NCI-H2227 treated with DMSO at 0.1 percent for 48 hours (cell line): ENCODE results near the gene SEC61A1.

ENCODE experiments used
- DNase-seq: peaks from one replicate; lab custom pipeline; 2025; lab: John Stamatoyannopoulos, UW

The SEC61A1 gene

DNA sequence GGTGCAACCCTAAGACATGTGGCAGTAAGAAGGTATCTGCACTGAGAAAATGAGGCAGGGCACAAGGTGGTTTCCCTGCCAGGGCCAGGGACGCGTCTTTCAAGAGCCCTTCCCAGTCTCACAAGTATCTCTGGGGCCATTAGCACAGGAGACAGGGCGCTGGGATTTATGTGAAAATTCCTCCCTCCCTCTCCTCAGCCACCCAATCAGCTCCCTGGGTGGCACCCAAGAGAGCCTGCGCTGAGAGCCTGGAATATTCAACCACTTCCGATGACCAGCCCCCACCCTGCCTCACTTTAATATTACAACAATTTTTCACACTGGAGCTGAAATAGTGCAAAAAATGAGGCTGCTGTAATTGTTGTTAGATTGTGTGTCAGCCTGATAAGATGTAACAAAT lies 26.1 kb downstream of the SEC61A1 start:
- no peak for DNase-seq

- DNase-seq = no peak
Measured at GRCh38 chr3:128078875-128079274, 26.6 kb downstream of the SEC61A1 start.

DNA sequence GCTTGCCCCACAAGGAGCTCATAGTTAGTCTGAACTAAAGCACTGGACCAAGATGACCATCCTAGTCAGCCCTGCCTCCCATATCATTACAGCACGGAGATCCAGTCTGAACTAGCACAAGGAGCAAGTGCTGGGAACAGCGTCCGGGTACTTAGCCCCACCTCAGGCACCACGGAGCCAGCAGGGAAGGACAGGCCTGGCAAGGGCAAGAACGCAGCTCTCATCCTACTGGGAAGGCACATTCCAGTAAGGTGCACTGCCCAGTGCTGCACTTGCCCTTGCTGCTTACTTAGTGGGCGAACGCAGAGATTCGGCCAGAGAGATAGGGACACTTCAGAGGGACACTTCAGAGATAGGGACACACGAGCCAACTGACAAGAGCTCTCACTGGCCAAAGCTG lies 27.6 kb downstream of the SEC61A1 start:
- no peak for DNase-seq

GRCh38 chr3:128080323-128081080 lies 28.3 kb downstream of the SEC61A1 start:
- no peak for DNase-seq

DNA sequence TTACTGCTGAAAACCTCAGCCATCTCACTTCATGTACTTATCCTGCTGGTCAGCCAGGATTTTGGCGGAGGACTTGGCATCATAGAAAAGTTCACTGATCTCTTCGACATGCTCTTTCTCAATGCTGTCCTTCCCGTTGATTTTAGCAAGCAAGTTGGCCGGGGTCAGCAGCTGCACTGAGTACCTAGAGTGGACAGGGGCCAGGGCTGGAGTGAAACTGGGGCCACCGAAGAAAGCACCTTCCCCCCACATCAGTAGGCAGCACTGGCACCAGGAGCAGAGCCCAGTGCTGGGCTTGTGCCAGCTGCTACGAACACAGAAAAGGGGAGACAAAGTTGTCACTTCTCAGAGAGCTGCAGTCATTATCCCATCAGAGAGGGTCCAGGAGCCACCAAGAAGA lies 29.0 kb downstream of the SEC61A1 start:
- DNase-seq = no peak

DNA sequence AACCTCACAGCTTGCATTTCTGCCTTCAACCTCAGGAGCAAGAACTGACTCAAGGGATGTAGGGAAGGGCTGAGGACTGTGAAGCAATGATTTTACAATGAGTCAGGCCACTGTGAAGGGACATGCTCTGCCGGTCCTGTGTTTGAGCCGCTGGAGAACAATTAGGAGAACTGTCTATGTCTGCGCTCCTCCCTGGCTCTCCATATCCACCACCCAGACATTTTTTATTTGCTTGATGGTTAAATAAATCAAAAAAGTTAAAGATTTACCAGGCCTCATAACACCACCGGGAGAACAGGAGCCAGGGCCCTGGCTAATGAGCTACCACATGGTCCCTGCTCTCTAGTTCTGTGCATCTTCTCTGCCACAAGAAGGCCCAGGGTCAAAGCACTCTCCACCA lies 29.6 kb downstream of the SEC61A1 start:
- DNase-seq = no peak

GRCh38 chr3:128082546-128082945 lies 30.3 kb downstream of the SEC61A1 start:
- DNase-seq = no peak

GRCh38 chr3:128083396-128083795 lies 31.2 kb downstream of the SEC61A1 start:
- DNase-seq = no peak

DNA sequence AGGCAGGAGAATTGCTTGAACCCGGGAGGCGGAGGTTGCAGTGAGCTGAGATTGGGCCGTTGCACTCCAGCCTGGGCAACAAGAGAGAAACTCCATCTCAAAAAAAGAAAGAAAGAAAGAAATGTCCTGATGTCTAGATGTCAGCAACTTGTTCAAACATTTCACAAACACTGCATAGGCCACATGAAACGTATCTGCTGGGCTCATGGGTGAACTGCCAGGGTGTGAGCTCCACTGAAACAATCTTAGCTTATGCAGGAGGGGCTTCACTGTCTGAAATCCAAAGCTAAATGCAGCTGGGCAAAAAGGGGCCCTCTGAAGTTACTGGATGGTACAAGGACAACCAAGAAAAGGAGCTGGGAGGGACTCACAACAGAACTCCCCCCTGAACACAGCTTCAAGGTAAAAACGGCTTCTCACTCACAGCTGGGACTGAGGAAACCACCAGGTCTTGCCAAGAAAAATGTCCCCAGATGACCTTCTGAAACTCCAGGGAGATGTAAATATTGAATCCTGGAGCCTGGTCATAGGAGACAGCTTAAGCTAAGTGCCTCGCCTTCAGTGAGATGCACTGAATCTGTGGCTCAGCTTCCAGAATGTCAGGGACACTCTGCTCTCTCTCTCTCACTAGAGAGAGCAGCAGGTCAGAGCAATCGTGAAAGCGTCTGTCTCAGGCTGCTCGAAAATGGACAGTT lies 31.9 kb downstream of the SEC61A1 start:
- no peak for DNase-seq

DNA sequence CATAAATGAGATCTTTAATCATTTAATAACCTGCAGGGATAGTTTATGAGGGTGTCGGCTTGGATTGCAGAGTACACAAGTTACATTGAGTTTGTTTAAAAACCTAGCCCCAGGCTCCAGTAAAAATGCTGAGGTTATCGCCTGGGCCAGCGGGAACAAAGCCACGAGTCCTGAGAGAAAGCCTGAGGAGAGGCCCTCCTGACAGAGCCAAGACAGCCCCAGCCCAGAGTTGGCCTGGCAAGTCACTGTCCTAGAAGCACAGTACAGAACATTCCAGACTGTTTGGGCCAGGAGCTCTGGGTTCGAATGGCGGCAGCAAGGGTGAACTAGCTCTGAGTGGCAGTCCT lies 32.4 kb downstream of the SEC61A1 start:
- DNase-seq = no peak

DNA sequence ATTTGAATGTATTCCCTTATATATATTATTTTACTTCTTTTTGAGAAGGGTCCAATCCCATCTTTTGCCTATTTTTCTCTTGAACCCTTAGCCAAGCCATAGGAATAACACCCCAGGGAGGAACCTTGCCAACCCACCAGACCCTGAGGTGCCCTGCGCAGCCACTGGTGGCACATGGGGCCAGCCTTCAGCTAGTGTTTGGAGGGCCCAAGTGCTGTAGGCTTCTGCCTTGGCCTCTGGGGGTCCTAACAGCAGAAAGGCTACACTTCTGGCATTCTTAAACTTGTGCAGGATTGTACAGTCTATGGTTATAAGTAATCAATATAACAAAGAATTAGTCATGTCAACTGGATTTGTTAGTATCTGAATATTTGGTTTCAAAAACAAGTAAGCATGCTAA lies 36.9 kb downstream of the SEC61A1 start:
- DNase-seq = no peak

- no peak for DNase-seq
Measured at GRCh38 chr3:128091586-128091985, 39.3 kb downstream of the SEC61A1 start.

GRCh38 chr3:128094295-128095151 lies 42.3 kb downstream of the SEC61A1 start:
- DNase-seq = no peak

- no peak for DNase-seq
Measured at GRCh38 chr3:128095222-128095703, 43.0 kb downstream of the SEC61A1 start.

DNA sequence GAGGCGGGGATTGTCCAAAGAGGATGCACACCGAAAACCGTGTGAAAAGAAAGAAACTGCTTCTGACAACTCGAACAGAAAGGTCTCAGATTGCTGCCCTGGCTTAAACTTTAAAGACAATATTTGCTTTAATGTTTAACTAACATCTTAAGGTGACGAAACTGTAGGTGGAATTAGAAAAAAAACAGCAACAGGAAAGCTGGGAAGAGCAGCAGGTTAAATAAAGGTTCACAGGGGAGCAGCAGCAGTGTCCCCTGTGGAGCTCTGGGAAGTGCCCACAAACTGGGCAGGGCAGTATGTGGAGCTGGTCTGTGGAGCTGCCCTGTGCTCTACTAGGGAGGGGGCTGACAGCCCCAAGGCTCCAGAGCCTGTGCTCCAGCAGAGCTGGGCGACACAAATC lies 46.0 kb downstream of the SEC61A1 start:
- no peak for DNase-seq

GRCh38 chr3:128100161-128100560 lies 47.9 kb downstream of the SEC61A1 start:
- no peak for DNase-seq

DNA sequence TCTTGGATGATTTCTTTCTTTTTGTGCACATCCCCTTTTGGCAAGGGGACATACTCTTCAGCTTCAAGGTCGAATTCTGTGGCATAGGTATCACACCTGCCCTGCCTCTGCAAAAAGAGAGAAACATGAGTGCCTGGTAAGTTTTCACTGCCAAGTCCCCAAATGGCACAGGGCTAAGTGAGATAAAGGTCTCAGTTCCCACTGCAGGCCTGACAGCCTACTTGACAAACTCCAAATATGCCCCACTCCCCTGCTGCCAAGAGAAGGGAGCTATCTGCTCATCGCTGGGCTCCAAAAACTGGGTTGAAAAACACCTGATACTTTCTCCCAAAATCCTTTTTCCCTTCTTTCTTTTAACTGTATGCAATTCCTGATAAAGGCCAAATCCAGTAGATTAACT lies 48.4 kb downstream of the SEC61A1 start:
- no peak for DNase-seq

- no peak for DNase-seq
Measured at GRCh38 chr3:128103136-128103676, 51.0 kb downstream of the SEC61A1 start.

DNA sequence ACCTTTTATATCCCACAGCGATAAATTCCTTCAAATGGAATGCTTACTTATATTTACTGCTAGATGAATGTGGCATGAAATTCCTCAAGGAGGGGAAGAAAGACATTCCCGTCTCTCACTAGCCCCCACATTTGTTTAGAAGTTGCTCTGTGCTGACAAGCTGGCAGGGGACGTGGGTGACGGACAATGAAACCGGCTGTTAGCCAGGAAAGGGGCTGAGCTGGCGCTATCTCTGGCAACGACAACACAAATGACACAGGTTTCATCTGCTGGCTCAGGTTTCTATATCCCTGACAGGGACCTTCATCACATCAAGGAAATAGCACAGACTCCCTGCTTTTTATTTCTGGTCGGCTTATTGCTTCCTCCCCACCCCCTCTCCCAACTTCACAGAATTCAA lies 55.6 kb downstream of the SEC61A1 start:
- no peak for DNase-seq

- DNase-seq = no peak
Measured at GRCh38 chr3:128111147-128111546, 58.9 kb downstream of the SEC61A1 start.

- DNase-seq = no peak
Measured at GRCh38 chr3:128112357-128112968, 60.2 kb downstream of the SEC61A1 start.
